MV-4-11 (cell line): Measurements from ENCODE around the gene NRN1.
"Not testable (repeated sequence)": the region's sequence is repeated elsewhere in the genome, so short reads cannot be mapped to it uniquely, and the experiment has no call there.

Experiments
- DNase-seq: peaks from one replicate; lab custom pipeline; 2025; lab: John Stamatoyannopoulos, UW

The NRN1 gene

DNA sequence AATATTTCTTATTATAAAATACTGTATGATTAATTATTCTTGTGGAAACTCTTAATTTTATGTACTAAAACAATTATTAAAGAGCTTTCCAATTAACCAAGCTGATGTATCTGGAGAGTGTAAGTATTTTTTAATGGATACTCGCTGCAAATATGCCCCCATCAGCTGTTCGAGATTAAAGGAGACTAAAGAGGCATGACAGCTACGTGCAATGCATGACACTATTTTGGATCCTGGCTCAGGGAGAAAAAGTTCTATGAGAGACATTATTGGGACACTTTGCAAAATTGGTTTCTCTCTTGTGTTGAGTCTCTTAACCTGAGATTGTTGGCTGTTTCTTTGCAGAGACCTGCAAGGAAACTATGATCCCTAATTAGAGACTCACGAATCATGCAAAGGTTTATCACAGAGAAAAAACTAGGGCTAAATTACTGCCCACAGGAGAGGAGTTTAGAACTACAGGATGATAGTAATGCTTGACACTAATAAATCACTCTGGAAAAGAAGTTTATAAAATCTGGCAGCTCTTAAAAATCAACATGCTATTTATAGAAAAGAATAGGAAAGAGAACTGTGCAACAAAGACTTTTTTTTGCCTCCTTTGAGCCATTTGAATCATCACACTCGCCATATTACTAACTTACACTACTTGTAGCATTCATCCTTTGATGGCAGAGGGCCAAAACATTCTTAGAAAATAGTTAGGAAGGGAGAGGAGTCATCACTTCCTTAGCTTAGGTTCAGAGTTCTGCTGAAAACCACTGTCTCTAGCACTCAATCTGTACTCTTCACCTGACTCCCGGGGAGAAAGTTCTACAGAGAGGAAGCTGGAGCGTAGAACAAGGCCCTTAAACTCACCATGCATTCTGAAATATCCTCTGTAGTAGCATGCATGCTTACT is 25.3 kb downstream of the NRN1 start:
- peak; percentile 37 for DNase-seq

DNA sequence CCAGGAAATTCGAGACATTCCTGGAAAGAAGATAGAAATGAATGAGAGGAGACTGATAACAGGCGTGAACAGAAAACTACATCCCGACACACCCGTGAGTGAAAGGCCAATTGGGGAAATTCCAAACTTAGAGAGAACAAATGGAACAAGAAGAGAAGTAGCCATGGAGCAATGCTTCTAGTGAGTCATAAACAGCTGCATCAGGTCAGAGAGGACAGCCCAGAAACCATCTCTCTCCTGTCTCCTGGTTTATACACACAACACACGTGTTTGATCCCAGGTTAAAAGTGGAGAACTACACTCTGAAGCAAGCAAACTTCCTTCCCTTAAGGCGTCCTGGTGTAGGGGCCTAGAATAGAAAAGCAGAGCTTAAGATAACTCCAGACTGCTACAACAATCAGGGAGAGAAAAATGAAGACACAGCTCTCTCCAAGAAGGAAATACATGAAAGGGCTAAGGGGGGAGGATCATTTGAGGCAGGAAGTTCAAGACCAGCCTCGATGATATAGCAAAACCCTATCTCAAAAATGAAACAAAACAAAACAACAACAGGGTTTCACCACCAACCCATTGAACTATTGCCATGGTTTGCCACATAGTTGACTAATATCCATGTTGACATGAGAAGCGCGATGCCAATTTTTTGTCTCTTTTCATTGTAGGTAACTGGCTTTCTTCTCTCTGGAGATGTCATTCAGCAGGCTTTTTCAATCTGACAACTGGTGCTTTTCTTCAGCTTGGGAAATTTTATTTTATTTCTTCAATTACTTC is 26.9 kb downstream of the NRN1 start:
- peak; percentile 46 for DNase-seq

DNA sequence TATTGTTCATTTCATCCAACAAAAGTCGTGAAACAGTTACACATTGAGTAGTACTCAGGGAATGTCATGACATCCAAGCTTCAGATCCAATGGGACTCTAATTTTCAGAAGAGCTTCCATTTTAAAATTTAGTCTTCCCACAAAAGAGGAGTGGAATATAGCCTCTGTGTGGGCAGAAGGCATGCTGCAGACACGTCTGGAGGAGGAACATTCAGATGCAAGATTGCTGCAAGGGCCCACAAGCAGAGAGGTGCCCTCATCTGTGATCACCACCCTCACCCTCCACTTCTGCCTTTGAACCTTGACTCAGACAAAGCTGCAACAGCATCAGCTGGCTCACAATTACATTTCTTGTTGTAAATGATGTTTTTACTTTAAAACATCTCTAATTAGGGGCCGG is 29.9 kb downstream of the NRN1 start:
- DNase-seq: no peak

DNA sequence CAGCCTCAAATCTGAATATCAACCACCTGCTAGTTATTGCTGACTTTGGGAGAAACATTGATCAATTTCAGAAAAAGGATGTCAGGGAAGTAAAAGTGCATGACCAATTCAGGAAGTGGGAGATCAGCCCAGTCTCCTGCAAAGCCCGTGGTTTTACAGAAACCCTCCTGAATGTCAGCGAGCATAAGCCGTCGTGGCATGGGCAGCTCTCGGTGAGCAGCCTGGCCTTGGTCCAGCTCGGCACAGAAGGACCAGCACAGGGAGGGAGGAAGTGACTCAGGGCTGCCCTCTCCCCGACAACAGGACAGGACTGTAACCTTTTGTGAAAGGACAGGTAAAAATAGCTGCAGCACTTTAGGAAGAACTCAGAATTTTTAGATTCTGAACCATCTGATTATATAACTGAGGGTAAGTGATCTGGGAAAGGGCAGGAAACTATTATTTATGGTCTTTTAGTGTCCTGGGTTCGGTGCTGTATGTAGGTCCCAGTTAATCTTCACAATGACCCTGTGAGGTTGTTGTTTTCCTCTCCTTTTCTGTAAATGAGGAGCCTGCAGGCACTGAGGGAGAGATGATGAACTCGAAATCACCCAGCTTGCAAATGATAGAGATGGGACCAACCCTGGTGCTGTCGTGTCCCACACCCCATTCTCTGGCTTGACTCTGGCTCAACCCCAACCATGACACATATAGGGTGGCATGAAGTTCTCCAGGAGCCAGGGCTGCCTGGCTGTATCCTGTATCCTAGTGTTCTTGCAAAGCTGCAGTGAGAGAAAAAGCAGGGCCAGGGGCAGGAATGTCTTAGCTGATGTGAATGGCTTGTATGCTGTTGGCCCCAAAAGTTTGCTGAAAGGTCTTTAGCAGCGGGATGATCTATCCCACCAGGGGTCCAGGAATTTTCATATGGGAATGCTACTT is 37.6 kb downstream of the NRN1 start:
- DNase-seq: peak; percentile 62

DNA sequence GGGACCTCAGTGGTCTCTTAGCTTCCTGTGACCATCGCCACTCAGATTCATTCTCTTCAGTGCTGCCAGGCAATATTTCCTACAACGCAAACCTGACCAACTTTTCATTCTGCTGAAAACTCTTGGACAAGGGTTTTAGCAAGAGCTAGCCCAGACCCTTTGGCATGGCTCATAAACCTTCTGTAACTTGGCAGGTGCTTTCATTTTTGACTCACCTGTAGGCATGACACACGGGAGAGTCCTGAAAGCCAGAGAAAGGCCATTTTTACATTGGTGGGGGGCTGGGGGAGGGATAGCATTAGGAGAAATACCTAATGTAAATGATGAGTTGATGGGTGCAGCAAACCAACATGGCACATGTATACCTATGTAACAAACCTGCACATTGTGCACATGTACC is 38.7 kb downstream of the NRN1 start:
- not testable (repeated sequence) for DNase-seq

DNA sequence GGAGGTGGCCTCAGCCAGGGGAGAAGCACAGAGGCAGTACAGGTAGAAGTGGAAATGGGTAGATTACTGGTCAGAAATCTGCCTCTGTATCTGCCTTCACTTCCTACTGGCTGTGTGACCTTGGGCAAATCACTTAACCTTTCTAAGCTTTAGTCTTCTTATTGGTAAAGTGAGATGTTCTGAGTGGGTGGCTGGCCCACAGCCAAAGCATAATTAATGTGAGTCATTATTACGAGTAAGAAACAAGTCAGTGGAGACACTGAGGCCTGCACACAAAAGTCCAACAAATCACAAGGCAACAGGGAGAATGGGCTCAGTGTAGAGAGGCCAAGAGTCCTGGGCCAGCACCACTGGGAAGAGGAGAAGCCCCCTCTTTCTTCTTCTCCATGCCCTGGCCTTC is 39.1 kb downstream of the NRN1 start:
- no peak for DNase-seq

DNA sequence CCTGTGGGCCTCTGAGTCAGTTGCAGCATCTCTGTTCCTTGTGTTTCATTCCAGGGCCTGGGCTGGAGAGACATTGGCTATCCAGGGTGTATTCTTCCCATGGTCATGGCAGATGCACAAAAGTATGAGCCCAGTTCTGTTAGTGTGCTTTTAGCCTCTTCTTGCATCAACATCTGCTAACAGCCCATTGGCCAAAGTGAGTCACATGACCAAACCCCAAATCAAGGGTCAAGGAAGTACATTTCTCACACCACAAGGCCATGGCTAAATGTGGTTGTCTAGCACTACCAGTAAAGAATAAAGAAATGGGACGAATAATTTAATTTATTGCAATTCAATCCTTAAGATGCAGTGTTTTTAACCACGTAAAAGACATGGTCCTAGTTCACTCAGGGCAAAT is 43.9 kb downstream of the NRN1 start:
- no peak for DNase-seq

DNA sequence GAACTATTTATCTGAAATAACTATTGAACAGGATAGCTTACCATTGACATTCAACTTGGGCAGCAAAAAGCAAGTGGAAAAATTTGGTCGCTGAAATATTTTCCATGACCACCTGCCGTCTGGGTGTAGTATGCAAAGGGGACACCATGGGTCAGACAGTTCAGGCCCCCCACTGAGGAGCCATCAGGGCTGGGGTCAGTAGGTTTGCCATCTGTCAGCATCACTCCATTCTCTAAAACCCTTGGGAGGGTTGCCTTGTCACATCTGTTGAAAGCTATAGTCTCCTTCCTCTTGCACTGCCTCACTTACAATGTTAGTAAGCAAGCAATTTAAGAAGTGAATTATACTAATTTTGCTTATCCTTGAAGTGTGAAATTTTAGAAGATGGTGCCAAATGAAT is 44.9 kb downstream of the NRN1 start:
- no peak for DNase-seq

DNA sequence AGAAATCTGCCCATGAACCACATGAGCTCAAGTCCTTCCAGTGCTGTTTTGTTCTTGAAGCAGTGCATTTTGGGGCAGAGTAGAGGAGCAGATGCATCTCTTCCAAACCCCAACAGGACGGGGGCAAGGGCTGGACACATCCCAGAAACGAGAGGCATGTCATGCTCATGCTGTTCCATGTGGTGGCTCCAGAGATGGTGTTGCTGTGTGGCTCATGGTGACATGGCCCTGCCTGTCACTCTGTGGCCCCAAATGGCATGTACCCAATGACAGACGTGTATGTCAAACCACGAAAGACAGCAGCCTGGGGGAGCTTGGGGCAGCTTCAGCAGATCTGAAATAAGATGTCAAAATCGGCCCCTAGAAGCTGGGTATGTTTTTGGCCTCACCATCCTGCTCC is 46.3 kb downstream of the NRN1 start:
- no peak for DNase-seq

DNA sequence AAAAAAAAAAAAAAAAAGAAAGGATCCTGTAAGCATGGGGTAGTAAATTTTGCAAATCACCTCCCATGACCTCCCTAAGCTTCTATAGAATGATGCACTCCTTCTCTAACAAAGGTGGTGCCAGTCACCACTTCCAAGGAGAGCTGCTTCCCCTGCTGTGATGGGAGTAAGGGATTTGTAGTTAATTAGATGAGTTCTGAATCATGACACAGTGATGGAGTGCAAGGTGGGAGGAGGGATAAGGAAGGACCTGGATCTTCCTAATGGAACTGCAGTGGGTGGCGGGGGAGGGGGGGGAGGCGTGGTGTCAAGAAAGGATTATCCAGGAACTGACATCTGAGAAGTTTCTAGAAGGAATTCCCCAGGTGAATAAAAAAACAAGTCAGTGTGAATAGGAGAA is 47.8 kb downstream of the NRN1 start:
- no peak for DNase-seq

DNA sequence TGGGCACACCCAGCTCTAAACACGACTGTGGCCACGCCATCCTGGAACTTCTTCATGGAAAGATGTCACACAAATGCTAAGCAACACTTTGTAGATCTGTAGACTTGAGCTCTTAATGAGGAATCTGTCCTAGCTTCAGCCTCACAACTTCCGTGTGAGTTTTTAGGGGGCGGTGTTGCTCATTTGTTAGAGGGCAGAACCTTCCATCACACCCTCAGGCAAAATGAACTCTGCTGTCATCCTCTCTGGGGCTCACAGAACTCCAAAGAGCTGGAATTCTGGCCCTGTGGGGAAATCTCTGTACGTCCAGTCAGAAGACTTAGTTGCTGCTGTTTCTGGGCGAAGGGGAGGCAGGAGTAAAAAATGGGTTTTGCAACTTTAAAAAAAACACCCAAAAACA is 49.8 kb downstream of the NRN1 start:
- no peak for DNase-seq

DNA sequence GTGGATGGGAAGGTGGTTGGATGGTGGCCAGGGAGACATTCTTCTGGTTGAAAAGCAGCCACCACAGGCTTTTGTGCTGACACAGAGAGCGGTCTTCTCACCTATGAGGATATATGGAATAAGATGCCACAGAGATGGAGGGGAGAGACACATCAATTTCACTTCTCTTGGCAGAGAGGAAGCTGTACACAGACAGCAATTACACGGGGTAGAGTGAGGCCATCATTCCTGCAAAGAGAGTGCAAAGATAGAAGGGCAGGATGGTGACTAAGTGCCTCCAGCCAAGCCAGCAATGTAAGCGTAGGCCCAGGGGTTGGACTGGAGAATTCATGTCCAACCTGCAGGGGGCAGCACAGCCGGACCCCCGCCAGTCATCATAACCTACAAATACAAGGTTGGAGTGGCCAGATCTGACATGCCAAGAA is 56.4 kb downstream of the NRN1 start:
- peak; percentile 47 for DNase-seq
